Sigmoid colon (tissue), 3 donors: ENCODE data around the gene DCTN5.

Experiments used
- POLR2A ChIP-seq, 2 donors: fragments of 450-650 bp; IDR thresholded peaks; one replicate each; pipeline ENCODE4 v1.6.1; 2016; ENCODE audit warnings: antibody characterized with exemption in 2 of 2, mild to moderate bottlenecking in 2 of 2, moderate library complexity in 2 of 2
- TF ChIP-seq, protein P1 (sequence below), 4 experiments: fragments of 450-650 bp in 3 of 4; fragments of 200-600 bp in 1 of 4; IDR thresholded peaks; one replicate each; pipeline ENCODE4 v1.5.1; 2016 to 2019; ENCODE audit warnings: antibody characterized with exemption in 4 of 4, mild to moderate bottlenecking in 3 of 4, moderate library complexity in 2 of 4

GRCh38 chr16:23597003-23597756 lies 44.1 kb upstream of the DCTN5 start:
- TF ChIP-seq, protein P1, sequence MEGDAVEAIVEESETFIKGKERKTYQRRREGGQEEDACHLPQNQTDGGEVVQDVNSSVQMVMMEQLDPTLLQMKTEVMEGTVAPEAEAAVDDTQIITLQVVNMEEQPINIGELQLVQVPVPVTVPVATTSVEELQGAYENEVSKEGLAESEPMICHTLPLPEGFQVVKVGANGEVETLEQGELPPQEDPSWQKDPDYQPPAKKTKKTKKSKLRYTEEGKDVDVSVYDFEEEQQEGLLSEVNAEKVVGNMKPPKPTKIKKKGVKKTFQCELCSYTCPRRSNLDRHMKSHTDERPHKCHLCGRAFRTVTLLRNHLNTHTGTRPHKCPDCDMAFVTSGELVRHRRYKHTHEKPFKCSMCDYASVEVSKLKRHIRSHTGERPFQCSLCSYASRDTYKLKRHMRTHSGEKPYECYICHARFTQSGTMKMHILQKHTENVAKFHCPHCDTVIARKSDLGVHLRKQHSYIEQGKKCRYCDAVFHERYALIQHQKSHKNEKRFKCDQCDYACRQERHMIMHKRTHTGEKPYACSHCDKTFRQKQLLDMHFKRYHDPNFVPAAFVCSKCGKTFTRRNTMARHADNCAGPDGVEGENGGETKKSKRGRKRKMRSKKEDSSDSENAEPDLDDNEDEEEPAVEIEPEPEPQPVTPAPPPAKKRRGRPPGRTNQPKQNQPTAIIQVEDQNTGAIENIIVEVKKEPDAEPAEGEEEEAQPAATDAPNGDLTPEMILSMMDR (IDR thresholded peaks at IDR 0.05), result no peak
- TF ChIP-seq POLR2A (IDR thresholded peaks at IDR 0.05), result no peak
